K562 (cell line): ENCODE data around the gene DGKA. TPM values are rescaled to one million over a fixed set of nuclear protein-coding genes. Genes with fewer than 3 reads are reported as not detected.

Experiments used
- BRCA1 ChIP-seq, 2 experiments: fragments of 450-650 bp in 1 of 2; sonication (generic) in 1 of 2; formaldehyde crosslinking in 1 of 2; IDR thresholded peaks; 2 replicates each; pipeline versions ENCODE4 v1.5.0 to v1.6.1; 2017 to 2020; ENCODE audit warnings: mild to moderate bottlenecking in 1 of 2, missing genetic modification reagents in 1 of 2
- CHD4 ChIP-seq: fragments of 200-600 bp; sonication (generic); IDR thresholded peaks from 3 replicates; pipeline ENCODE4 v1.6.1; 2012; ENCODE audit warnings: low read depth, mild to moderate bottlenecking, mixed read lengths, low read length, inconsistent platforms; ENCODE audit not compliant: insufficient read depth, insufficient replicate concordance, poor library complexity, severe bottlenecking
- CREBBP ChIP-seq: IDR thresholded peaks from one replicate; pipeline ENCODE4 v1.6.1; 2012; ENCODE audit warnings: low read depth, mild to moderate bottlenecking, control low read depth, inconsistent platforms, low read length
- HBP1 ChIP-seq: fragments of 450-650 bp; formaldehyde crosslinking; IDR thresholded peaks from 2 replicates; pipeline ENCODE4 v1.4.0; 2022; ENCODE audit warnings: missing genetic modification characterization
- HDAC1 ChIP-seq, 2 experiments: fragments of 450-650 bp; IDR thresholded peaks; 2 replicates each; pipeline ENCODE4 v1.6.1; 2016 to 2017; ENCODE audit warnings: inconsistent platforms in 1 of 2, mild to moderate bottlenecking in 1 of 2, moderate library complexity in 1 of 2
- HMG20A ChIP-seq: fragments of 450-650 bp; formaldehyde crosslinking; conservative IDR thresholded peaks from 2 replicates; pipeline ENCODE4 v1.4.0; 2020; ENCODE audit warnings: mild to moderate bottlenecking, mixed read lengths
- KAT8 ChIP-seq: fragments of 450-650 bp; IDR thresholded peaks from 2 replicates; pipeline ENCODE4 v1.6.1; 2016; ENCODE audit warnings: low read depth, mild to moderate bottlenecking
- MXI1 ChIP-seq: IDR thresholded peaks from 2 replicates; pipeline ENCODE4 v1.6.1; 2011; ENCODE audit warnings: low read depth, mild to moderate bottlenecking, improper control_type of control experiment, low read length
- NCOA1 ChIP-seq: fragments of 450-650 bp; IDR thresholded peaks from 2 replicates; pipeline ENCODE4 v1.6.1; 2016; ENCODE audit warnings: low read depth
- NFE2 ChIP-seq: IDR thresholded peaks from 2 replicates; pipeline ENCODE4 v1.6.1; 2014; ENCODE audit warnings: antibody characterized with exemption, low read depth
- OTX1 ChIP-seq: fragments of 450-650 bp; formaldehyde crosslinking; IDR thresholded peaks from 2 replicates; pipeline ENCODE4 v1.4.0; 2022; ENCODE audit warnings: mild to moderate bottlenecking
- PBX2 ChIP-seq, 2 experiments: IDR thresholded peaks in 1 of 2; conservative IDR thresholded peaks in 1 of 2; 2 replicates each; pipeline ENCODE4 v1.6.1; 2016; ENCODE audit warnings: low read depth in 2 of 2, mild to moderate bottlenecking in 1 of 2, missing compliant biosample characterization in 1 of 2, missing genetic modification characterization in 1 of 2, moderate library complexity in 1 of 2
- RNF219 ChIP-seq: fragments of 250-450 bp; sonication (Bioruptor Pico); IDR thresholded peaks from 2 replicates; pipeline ENCODE4 v1.5.0; 2022; ENCODE audit warnings: mild to moderate bottlenecking
- SIRT6 ChIP-seq: IDR thresholded peaks from one replicate; pipeline ENCODE4 v1.6.1; 2012; ENCODE audit warnings: low read depth, mild to moderate bottlenecking, control low read depth, inconsistent platforms, low read length, moderate library complexity
- TSC22D4 ChIP-seq: fragments of 450-650 bp; IDR thresholded peaks from 2 replicates; pipeline ENCODE4 v1.6.1; 2016; ENCODE audit warnings: missing genetic modification characterization, missing biosample characterization, control low read depth
- ZNF143 ChIP-seq: sonication (generic); formaldehyde crosslinking; IDR thresholded peaks from 2 replicates; pipeline ENCODE4 v1.9.0; 2022; ENCODE audit warnings: mild to moderate bottlenecking, missing genetic modification reagents
- ZNF23 ChIP-seq: fragments of 250-450 bp; sonication (Bioruptor Pico); IDR thresholded peaks from 2 replicates; pipeline ENCODE4 v1.4.0; 2020; ENCODE audit warnings: mild to moderate bottlenecking
- ZNF644 ChIP-seq: fragments of 200-800 bp; sonication (Bioruptor generic); IDR thresholded peaks from 2 replicates; pipeline ENCODE4 v1.6.1; 2016; ENCODE audit warnings: low read depth, missing genetic modification characterization, missing compliant biosample characterization
- polyA plus RNA-seq, 8 experiments: library from polyadenylated mRNA; depleted of rRNA in 4 of 8; stranded (reverse) in 5 of 8; unstranded in 3 of 8; fragments of >200 nt; fragmentation: Nextera tagmentation in 2 of 8; fragmentation: Illumina TruSeq in 1 of 8; extraction: Ambion mirVana in 2 of 8; extraction: Trizol in 1 of 8; gene quantifications; 2 replicates each; pipeline versions ENCODE4 v1.2.1 to v1.2.3, GENCODE V29; 2011 to 2014; ENCODE audit warnings: inconsistent platforms in 1 of 8, missing spikeins in 1 of 8
- total RNA-seq, 7 experiments: library from RNA; depleted of rRNA in 6 of 7; stranded (reverse); fragments of >200 nt in 6 of 7; fragmentation: Illumina TruSeq in 2 of 7; extraction: Trizol in 2 of 7; gene quantifications; 2 replicates each; pipeline versions ENCODE4 v1.2.1 to v1.2.3, GENCODE V29; 2011 to 2021; ENCODE audit warnings: low replicate concordance in 1 of 7
- TF ChIP-seq, protein P1 (sequence below), 2 experiments: IDR thresholded peaks; 2 replicates each; pipeline ENCODE4 v1.6.1; 2011; ENCODE audit warnings: borderline replicate concordance in 1 of 2, control low read depth in 1 of 2, low read depth in 1 of 2, low read length in 1 of 2, mild to moderate bottlenecking in 1 of 2, mixed read lengths in 1 of 2, moderate library complexity in 1 of 2; ENCODE audit not compliant: insufficient read depth in 1 of 2, insufficient read length in 1 of 2, poor library complexity in 1 of 2, severe bottlenecking in 1 of 2; ENCODE audit errors: extremely low read depth in 1 of 2

Gene DGKA
- total and polyA plus RNA-seq, 9 of the 15 experiments (the other 6 are each of a cell fraction or from before 2014, with no cell fraction given) = 3.4 to 12.4 (median 6.2) TPM

- no peak for TF ChIP-seq BRCA1 (IDR thresholded peaks at IDR 0.05)
- no peak for TF ChIP-seq BRCA1 (CRISPR knock-in tag; IDR thresholded peaks at IDR 0.05)
- TF ChIP-seq OTX1 (CRISPR knock-in tag) = 0 out of 2 replicates have a peak, but pooled peaks have one; percentile 15
- no peak for TF ChIP-seq NCOA1
- no peak for TF ChIP-seq CREBBP
- no peak for TF ChIP-seq ZNF644 (tag)
- no peak for TF ChIP-seq HMG20A
- no peak for TF ChIP-seq TSC22D4 (tag)
- no peak for TF ChIP-seq RNF219 (CRISPR knock-in tag)
- TF ChIP-seq KAT8 = no peak
- TF ChIP-seq PBX2 (CRISPR knock-in tag; IDR thresholded peaks at IDR 0.05; ENCODE audit: low read depth) = peak; percentile 67; the same call in 1 of the 2 replicates
- peak; percentile 95 for TF ChIP-seq PBX2 (tag; conservative IDR thresholded peaks at IDR 0.05; ENCODE audit: low read depth)
- TF ChIP-seq ZNF143 (CRISPR knock-in tag) = no peak
- no peak for TF ChIP-seq NFE2
- TF ChIP-seq, protein P1, sequence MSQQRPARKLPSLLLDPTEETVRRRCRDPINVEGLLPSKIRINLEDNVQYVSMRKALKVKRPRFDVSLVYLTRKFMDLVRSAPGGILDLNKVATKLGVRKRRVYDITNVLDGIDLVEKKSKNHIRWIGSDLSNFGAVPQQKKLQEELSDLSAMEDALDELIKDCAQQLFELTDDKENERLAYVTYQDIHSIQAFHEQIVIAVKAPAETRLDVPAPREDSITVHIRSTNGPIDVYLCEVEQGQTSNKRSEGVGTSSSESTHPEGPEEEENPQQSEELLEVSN (IDR thresholded peaks at IDR 0.05; ENCODE audit: borderline replicate concordance in 1 of 2, extremely low read depth in 1 of 2, insufficient read depth in 1 of 2, insufficient read length in 1 of 2, low read depth in 1 of 2, low read length in 1 of 2, poor library complexity in 1 of 2, severe bottlenecking in 1 of 2) = no peak
- TF ChIP-seq CHD4 = no peak
- TF ChIP-seq SIRT6 = no peak
- no peak for TF ChIP-seq ZNF23 (CRISPR knock-in tag)
- TF ChIP-seq HBP1 = no peak
- peak in 1 of 2 experiments; percentile 51; a peak in 1 of 4 replicates for TF ChIP-seq HDAC1 (IDR thresholded peaks at IDR 0.05)
- no peak for TF ChIP-seq MXI1
Observed at GRCh38 chr12:55996715-55997534, 66.0 kb downstream of the DGKA start, which contains the start of gene SUOX (continued).
